22Rv1 (cell line): Measurements from ENCODE around the gene ATP2B3.

Experiments
- H3K27ac ChIP-seq: fragments of 450-650 bp; 2 replicates; pipeline ENCODE4 v1.5.1; 2017
- CTCF ChIP-seq: fragments of 450-650 bp; IDR thresholded peaks from 2 replicates; pipeline ENCODE4 v1.5.1; 2017; ENCODE audit warnings: mild to moderate bottlenecking
- ZFX ChIP-seq: fragments of 450-650 bp; IDR thresholded peaks from 2 replicates; pipeline ENCODE4 v1.6.1; 2017; ENCODE audit warnings: antibody characterized with exemption, borderline replicate concordance

ATP2B3 gene

GRCh38 chrX:153609917-153610835 lies 92.7 kb downstream of the ATP2B3 start:
- TF ChIP-seq CTCF (peak; percentile 78), ZFX (no peak)
- no peak overlapping the region for H3K27ac ChIP-seq

GRCh38 chrX:153610836-153611213 lies 93.4 kb downstream of the ATP2B3 start:
- TF ChIP-seq CTCF = no peak
- no peak for TF ChIP-seq ZFX
- no peak overlapping the region for H3K27ac ChIP-seq

DNA sequence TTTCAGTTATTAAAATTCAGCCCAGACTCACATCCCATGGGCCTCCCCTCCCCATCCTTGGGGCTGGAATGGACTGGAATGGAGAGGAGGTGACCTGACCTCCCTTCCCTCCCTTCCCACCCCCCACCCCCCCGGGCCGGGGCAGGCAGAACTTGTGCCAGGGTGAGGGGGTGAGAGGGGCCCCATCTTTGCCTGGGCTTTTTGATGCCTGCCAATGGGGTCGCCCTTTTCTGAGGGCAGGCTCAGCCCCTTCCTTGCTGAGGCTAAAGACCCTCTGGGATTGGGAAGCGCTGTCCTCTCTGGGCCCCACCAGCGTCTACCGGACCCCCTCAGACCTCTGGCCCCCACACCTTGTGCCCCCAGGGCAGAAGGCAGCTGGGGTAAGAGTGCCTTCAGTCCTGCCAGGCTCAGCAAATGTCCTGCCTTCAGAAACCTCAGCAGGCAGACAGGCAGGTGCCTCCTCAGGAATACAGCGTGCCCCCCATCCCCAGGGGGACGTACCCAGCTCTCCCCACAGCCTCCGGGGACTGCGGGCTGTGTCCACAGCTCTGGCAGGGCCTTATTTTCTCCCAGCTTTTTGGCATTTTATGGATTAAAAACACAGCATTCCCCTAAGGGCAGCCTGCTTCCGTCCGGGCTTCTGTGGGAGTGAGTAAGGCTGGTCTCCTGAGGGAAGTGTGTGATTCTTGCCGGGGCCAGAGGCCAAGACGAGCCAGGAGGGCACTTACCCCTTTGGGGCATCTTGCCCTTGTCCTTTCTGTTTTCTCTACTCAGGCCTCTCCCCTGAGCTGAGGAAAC lies 94.1 kb downstream of the ATP2B3 start:
- no peak overlapping the region for H3K27ac ChIP-seq
- no peak for TF ChIP-seq CTCF
- TF ChIP-seq ZFX = no peak

GRCh38 chrX:153612413-153612812 lies 95.0 kb downstream of the ATP2B3 start:
- no peak for TF ChIP-seq ZFX
- no peak for TF ChIP-seq CTCF
- no peak overlapping the region for H3K27ac ChIP-seq

GRCh38 chrX:153614818-153615217 lies 97.4 kb downstream of the ATP2B3 start:
- TF ChIP-seq ZFX = no peak
- TF ChIP-seq CTCF = no peak
- no peak overlapping the region for H3K27ac ChIP-seq

DNA sequence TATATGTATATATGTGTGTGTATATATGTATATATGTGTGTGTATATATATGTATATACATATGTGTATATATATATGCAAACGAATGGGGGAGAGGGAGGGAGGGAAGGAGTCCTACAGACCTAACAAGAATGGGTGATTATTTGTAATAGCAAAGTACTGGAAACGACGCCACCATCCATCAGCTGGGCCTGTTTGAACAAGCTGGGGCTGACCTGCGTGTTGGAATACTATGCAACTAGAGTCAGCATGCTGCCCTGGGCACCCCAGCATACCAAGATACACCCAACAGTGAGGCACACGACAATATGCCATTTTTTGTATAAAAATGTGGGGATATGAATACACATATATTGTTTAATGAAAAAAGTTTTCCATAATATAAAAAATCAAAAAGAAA lies 103.1 kb downstream of the ATP2B3 start:
- H3K27ac ChIP-seq = no peak overlapping the region
- TF ChIP-seq ZFX = no peak
- no peak for TF ChIP-seq CTCF
